GM21423 (cell line): ENCODE data around the gene DIPK1C.

Experiments used
- ATAC-seq: cut with Tn5 transposase; IDR thresholded peaks from one replicate; pipeline ENCODE4 v1.9.1; 2021; ENCODE audit warnings: mild to moderate bottlenecking, moderate library complexity; ENCODE audit not compliant: unreplicated experiment

Gene DIPK1C

DNA sequence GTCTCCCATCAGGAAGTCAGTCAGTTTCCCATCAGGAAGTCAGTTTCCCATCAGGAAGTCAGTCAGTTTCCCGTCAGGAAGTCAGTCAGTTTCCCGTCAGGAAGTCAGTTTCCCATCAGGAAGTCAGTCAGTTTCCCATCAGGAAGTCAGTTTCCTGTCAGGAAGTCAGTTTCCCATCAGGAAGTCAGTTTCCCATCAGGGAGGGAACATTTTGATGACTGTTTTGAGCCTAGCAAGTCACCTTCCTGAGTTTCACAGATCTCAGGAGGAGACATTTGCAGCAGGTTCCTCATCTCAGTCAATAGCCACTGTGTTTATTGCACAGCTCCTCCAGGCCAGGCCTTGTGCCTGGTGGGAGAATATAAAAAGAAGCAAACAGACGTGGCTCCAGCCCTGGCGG is 31.9 kb downstream of the DIPK1C start:
- no peak for ATAC-seq

DNA sequence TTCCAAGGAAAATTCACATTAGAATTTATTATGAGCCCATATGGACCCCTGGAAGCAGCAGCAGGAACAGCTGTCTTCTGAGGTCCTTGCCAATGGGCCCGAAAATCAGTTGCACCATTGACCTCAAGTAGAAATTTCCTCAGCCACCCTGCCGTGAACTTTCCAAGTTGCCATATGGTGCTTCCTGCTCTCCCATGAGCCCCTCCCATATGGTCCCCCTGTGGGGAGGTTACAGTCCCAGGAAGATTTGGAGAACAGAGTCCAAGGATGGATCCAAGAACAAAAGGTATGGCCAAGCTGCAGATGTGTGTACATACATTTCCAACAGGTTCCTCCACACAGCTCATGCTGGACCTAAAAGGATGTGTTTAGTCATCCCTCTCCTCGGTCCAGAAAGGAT is 34.6 kb downstream of the DIPK1C start:
- ATAC-seq: no peak

DNA sequence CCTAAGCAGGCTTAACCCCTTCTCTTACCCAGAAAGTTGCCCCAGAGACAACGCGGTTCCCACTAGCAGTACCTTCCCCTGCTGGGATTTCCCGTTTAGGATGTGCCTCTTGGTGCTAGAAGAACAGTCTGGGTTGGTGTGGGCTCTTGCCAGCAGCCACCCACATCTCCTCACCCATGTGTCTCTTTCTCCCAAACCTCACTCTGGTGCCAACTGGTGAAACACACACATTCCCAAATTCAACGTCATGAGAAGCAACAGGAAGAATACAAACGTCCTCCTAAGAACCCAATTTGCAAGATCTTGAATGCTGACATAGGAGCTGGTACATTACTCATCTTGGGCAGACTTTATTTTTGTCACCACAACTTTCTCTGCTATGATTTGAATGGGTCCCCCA is 36.2 kb downstream of the DIPK1C start:
- no peak for ATAC-seq

- ATAC-seq: no peak
Measured at GRCh38 chr18:74420481-74420880, 36.6 kb downstream of the DIPK1C start.

- ATAC-seq: no peak
Measured at GRCh38 chr18:74419761-74420160, 37.3 kb downstream of the DIPK1C start.

- ATAC-seq: no peak
Measured at GRCh38 chr18:74418023-74418422, 39.1 kb downstream of the DIPK1C start.

DNA sequence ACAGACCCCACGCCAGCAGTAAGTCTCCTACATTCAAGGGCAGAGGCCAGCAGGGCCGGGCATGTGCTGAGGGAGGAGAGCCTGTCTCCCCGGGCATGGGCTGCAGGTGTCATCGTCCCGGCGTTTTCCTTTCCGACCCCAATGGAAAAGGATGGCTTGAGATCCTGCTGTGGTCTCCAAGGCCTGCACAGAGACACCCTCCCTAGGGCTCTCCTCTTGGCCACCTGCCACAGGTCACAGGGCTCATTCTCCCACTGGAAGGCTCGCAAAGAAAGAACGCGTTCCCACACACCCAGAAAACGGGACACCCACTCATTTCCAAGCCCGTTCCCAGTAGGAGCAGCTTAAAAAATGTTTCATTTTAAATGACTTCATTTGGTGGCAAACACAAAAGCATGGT is 41.0 kb downstream of the DIPK1C start:
- no peak for ATAC-seq

DNA sequence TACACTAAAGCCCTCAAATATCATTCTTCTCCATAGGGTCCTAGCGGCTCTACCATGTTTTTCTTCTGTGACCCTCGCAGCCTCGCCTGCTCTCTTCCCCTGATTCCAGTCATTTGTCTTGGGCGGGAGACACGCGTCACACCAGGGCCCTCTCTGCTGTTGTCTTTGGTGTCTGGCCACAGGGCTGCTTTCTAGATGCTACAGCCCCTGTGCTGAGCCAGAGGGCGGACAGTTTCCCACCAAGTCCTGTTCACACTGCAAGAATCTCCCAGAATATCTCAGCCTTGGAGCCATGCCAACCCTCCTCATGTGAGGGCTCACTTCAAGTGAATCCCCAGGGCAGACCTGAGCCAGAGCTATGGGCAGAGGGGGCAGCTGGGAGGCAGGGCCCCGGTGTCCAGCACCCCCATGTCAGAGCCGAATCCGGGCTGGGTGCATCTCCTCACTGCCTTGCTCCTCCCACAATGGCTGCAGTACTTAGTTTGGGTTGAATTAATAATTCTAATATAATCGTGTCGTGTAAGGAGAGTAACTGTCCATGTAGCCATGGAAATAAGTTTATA is 42.1 kb downstream of the DIPK1C start:
- no peak for ATAC-seq

GRCh38 chr18:74413836-74414235 is 43.3 kb downstream of the DIPK1C start:
- ATAC-seq: no peak

DNA sequence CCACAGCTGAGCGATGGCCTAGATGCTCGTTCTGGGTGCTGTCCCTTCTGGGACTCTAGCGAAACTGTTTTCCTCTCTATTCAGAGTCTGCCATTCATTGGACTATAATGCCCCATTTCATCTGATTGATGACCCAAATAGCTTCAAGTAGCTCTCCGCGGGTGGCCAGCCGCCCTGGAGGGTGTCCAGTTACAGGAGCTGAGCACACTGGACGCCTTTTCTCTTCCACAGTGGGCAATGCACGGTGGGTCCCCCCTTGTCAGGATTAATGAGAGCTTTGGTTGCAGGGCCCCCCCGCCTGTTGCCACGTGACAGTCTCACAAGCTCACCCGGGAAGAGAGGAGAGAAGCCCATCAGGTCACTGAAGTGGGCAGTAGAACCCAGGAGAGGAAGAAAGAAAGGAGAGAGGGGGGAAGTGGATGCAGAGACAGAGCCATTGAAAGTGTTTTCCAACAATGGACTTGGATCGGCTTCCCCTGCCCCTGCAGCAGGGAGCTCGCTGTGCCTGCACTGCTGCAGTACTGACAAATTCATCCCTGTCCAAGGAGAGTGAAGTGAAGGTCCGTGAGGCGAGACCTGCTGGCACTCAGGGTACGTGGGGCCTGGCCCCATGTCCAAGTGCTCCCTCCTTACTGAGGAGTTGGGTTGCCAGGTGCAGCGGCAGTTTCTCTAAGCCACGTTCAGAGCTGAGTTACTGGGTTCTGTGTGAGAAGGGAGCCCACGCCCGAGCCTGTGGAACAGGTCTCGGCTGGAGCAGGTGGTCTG is 44.8 kb downstream of the DIPK1C start:
- no peak for ATAC-seq

DNA sequence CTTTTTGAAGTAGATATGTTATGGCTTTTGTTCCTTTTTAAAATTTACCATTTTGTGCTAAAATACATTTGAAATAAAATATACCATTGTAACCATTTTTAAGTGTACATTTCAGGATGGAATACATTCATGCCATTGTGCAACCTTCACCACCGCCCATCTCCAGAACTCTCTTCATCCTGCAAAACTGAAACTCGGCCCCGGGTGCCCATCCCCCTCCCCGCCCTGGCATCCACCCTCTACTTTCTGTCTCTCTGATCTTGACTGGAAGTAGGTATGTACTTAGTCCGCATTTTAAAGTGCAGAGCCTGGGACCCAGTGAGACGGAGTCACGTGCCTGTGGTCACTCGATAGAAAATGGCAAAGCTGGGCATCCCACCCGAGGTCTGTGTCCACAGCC is 45.6 kb downstream of the DIPK1C start:
- ATAC-seq: no peak

DNA sequence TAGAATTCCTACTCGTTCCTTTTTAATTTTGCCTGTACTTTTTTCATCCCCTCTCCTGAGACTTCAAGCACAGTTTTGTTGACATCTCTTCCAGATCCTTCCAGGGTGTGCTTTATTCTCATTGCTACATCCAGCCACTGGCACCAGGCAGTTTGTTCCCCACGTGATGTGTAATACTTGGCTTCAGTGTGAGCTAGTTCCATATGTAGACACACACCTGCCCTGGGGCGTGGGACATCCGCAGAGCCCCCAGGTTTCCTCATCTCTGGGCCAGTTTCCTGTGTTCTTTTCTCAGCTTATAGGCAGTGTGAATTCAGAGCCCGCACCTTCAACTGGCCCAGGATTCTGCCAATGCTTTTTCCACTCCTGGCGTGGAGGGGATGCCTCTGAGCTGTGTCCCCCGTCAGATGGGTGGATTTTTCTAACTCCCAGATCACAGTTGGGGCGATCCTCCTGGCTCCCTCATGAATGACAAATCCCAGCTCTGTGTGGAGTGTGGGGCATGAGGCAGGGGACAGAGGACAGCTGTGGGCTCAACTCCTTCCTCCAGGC is 46.6 kb downstream of the DIPK1C start:
- ATAC-seq: no peak

- peak; percentile 70 for ATAC-seq
Measured at GRCh38 chr18:74407888-74408287, 49.2 kb downstream of the DIPK1C start.

DNA sequence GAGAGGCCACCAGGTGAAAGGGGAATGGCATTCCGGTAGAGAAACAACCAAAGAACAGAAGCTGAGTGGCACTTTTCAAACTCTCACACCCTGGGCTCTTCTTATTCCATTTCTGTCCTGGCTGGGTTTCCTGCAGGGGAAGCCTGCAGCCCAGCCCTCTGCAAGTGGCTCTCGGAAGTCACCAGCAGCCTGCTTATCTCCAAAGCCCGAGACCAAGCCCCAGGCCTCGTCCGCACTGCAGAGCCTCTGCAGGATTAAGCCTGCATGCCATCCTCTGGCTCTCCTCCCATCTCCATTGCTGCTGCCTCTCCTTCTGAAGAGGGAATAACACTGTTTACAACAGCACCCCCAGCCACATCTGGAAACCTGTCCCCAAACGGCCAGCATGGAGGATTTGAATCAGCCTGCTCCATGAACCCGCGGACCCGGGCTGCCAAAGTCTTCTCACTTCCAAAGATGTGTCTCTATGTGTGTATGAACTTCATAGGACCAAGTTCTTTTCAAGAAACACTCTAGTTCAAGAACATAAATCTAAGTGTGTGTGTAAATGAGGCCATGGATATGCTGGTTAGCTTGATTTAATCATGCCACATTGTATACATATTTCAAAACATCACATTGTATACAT is 54.2 kb downstream of the DIPK1C start:
- ATAC-seq: no peak

GRCh38 chr18:74400813-74401212 is 56.3 kb downstream of the DIPK1C start:
- ATAC-seq: no peak

DNA sequence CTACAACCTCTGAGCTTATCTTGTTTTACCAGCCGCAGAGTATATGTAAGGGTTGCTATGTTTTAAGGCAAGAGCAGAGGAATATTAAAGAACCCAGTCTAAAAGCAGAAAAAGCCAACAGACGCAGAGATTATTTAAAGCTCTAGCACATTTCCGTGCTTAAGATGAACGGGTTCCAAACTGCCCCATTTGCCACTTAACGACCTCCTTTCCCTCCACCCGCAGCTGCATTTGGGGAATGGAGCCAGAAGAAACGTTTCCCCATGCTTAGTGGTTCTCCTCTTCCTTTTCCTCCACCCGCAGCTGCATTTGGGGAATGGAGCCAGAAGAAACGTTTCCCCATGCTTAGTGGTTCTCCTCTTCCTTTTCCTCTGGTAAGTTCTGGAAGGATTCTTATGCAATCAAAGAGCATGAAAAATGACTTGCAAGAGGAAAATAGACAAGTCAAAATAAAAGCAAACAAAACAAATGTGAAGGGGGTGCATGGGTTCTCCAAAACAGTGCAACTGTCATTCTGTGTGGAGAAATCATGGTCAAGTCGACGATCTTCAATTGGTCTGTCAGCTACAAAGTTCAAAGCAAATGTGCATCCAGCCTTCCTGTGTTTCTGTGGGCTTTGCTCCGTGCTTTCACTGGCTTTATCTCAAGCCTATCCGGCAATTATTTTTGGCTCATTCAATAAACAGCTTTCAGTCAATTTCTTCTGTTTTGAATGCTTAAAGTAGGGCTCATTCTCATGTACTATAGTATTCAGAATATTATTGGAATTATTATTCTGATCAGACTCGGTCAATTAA is 57.8 kb downstream of the DIPK1C start:
- ATAC-seq: no peak

GRCh38 chr18:74397572-74397971 is 59.5 kb downstream of the DIPK1C start:
- no peak for ATAC-seq

GRCh38 chr18:74396171-74397169 is 60.6 kb downstream of the DIPK1C start:
- no peak for ATAC-seq

- no peak for ATAC-seq
Measured at GRCh38 chr18:74395648-74396154, 61.4 kb downstream of the DIPK1C start.

- ATAC-seq: no peak
Measured at GRCh38 chr18:74395006-74395405, 62.1 kb downstream of the DIPK1C start.
